Left kidney (tissue), 2 donors: Measurements from ENCODE around the gene MORN5. TPM values are rescaled to one million over a fixed set of nuclear protein-coding genes. Genes with fewer than 3 reads are reported as not detected.

Experiments
- DNase-seq: peaks from one replicate; pipeline ENCODE4 v3.0.0-alpha.2; 2013
- polyA plus RNA-seq: library from polyadenylated mRNA; unstranded; fragments of 120-200 nt; gene quantifications from one replicate; pipeline ENCODE4 v1.2.1, GENCODE V29; 2013; ENCODE audit not compliant: insufficient read length

MORN5 gene
- polyA plus RNA-seq, 1 donor, result 1.9 TPM

DNA sequence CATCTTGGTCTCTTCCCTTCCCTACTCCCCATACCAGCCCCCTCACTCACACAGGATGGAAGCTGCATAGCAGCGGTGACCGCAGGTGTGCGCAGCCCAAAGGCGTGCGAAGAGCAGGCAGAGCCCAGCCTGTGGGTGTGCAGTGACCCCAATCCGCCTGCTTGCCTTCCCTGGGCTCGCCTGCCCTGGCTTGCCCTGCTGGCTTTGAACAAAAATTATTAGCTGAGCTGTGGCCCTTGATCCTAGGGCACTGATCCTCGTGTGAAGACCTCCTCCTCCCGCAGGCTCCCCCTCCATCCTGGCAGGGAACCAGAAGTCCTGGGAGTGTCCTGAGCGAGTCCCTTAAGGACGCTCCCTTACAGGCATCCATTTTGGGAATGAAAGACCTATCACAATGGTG lies 31.9 kb downstream of the MORN5 start:
- peak; percentile 22 for DNase-seq

DNA sequence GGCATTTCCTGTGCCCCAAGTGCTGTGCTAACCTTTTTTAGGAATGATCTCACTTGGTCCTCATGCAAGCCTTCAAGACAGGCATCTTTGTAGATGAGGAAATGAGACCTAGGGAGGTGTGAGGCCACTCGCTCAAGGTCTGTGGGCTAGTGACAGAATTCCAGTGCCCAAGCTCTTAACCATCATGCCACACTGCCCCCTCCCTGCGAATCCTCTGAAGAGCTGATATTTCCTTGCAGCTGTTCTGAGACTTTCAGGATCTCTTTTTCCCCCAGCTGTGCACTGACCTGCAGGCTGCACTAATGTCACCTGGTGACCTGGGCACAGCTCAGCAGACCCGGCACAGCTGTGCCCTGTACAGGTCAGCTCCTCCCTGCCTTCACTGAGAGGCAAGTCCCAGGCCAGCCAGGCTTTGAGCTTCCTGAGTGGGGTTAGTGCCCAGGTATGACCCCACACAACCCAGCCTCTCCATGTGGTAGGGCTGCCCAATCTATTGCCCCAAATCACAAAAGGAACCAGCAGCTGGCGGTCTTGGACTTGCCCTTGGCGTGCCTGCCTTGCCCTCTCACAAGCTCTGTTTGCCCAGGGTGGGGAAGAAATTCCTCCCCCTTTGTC lies 32.7 kb downstream of the MORN5 start:
- DNase-seq, result no peak

DNA sequence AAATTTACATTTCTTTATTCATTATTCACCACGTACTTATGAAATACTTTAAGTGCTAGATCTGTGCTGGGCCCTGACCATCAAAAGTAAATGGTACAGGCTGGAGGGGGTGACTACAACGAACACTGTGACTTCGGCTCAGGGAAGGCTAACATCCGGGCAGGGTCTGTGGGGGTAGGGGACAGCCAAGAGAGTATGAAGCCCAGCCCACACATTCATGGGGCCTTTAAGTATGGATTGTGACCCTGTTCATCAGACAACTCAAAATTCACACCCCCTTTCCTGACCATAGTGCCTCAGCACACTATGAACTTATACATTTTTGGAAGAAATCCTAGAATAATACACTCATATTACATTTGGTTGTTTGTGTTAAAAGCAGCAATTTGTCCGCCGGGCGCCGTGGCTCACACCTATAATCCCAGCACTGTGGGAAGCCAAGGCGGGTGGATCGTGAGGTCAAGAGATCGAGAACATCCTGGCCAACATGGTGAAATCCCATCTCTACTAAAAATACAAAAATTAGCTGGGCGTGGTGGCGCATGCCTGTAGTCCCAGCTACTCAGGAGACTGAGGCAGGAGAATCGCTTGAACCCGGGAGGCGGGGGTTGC lies 33.3 kb downstream of the MORN5 start:
- no peak for DNase-seq

DNA sequence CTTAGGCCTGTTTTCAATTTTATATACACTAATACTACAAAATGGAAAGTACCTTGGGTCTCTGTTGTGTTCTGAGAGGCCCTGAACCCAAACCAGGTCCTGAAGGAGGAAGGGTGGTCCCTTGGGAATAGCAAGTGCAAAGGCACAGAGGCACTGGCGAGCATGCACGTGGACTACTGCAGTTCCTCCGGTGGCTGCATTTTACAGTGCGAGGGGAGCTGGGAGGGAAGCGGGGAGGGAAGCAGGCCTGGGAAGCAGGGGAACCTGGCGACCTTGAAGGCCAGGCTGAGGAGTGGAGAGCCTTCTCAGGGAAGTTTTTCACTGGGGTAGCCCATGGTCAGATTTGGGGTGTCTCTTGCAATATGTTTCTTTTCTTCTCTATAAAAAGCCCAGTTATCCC lies 33.9 kb downstream of the MORN5 start:
- no peak for DNase-seq

DNA sequence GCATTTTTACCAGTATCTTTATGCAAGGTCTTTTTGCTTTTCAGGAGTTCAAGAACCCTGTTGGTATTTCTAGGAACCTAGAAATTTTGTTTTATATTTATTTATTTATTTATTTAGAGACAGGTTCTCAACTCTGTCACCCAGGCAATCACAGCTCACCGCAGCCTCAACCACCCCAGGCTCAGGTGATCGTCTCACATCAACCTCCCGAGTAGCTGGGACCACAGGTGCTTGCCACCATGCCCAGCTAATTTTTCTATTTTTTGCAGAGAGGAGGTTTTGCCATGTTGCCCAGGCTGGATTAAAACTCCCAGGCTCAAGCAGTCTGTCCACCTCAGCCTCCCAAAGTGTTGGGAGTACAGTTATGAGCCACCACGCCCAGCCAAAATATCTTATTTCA lies 36.2 kb downstream of the MORN5 start:
- no peak for DNase-seq

DNA sequence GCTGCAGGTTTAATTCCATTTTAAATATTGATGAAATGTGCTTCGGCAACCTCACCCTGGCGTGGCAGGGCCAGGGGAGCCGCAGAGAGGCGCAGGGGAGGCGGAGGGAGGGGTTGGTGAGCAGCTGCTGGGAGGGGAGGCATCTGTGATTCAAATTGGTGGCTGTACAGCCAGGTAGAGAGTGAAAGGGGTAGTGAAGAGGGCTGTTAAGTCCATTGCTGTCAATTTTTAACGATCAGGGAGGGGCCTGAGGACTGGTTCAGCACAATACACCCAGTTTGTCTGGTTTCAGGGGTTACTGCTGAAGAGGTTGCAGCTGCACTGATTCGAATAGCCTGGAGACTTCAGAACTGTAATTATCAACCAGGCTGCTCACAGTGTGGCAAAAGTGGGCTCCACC lies 37.7 kb downstream of the MORN5 start:
- DNase-seq, result no peak

DNA sequence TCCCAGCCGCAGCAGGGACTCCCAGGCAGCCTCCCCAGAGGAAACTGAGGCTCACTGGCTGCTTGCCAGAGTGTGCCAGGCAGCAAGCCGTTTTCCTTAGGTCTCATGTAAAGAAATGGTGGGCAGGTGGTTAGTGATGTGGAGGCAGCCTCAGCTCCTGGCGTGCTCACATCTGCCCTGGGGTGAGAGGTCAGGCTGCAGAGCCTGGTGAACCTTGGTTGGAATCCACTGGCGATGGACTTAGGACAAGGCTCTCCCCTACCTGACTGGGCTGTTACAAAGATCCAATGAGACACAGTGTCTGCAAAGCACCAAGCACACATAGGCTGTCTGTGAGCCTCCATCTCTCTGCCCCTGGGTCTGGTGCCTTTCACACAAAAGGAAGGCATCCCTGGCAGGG lies 38.2 kb downstream of the MORN5 start:
- DNase-seq, result no peak

DNA sequence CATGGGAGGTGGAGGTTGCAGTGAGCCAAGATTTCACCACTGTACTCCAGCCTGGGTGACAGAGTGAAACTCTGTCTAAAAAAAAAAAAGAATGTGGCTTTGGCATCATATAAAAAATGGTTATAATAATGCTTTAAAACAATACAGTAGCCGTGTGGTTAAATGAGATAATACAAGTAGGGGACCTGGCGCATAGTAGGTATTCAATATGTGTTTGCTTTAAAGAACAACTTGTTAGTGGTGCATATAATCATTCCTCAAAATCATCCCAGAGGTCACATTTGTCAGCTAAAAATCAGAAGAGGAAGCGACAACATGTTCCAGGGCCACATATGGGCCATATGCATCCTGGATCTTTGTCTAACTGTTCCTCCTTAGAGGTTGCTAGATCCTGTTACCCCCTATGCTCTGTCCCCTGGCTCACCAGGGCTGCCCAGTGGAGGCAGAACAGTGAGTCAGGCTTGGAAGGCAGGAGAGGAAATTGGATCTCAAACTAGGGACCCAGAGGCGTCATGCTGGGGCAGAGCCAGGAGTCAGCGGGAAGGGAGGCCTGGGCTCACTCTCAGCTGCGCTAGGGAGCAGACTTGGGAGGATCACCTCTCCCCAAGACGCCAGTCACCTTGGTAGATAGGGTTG lies 41.4 kb downstream of the MORN5 start:
- DNase-seq, result no peak

DNA sequence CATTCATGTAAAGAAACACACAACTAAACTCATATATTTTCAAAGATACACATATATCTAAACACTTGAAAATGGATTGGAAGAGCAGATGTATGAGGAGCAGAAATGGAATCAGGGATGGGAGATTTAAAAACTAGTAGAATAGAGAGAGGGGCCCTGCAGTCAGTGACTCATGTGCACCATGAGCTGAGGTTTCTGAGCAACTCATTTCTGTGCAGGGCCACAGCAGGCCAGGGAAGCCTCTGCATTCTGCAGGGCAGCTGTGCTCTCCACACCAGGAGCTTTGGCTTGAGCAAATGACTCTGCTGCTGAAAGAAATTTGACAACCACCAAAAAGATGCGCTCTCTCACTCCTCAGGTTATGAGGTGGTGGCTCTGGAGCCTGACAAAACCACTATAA lies 41.9 kb downstream of the MORN5 start:
- DNase-seq, result no peak

DNA sequence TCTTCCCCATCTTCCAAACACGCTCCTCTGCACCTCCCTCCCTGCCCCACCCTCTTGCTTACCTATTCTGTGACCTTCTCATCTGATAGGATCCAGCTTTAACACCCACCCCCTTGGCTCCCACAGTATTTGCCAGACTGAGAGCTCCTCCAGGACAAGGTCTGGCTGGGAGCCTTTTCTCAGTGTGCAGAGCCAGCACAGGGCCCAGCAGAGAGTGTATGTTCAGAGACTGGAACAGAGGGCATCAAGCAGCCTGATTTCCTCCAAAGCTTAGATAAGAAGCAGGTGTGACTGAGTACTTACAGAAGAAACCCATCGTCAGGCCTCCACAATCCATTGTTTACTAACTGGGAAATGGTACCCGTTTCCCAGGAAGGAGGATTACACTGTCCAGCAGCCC lies 42.4 kb downstream of the MORN5 start:
- no peak for DNase-seq

DNA sequence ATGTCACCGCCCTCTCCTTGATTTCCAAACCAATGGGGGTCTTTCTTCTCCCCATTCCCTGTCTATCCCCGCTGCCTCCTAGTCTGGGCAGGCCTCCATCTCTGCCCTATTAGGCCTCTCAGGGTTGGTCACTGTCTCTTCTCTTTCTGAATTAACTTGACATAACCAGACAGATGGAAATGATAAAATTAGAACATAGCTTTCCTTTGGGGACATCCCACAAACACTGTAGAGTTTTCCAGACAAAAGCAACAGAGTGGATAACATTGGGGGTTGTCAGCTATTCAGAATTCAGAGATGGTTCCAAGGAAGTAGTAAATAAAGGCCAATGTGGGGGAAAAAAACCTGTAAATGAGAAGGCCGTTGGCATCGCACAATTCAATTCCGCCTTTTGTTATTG lies 44.3 kb downstream of the MORN5 start:
- no peak for DNase-seq

DNA sequence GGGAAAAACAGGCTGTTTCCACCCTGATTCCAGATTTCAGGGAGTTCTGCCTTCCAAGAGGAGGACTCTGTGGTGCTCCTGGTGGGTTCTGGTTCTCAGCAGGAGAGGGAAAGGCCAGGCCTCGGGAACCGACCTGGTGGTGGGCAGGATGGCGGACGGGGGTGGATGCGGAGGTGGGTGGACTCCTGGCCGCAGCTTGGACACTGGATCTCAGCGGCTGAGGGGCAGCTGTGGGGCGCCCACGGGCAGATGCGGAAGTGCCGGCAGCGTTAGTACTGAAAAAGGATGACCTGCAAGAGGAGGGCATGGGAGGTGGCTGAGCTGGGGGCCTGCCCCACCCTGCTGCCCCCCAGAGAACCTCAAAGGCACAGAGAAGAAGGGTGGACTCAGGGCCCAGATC lies 44.8 kb downstream of the MORN5 start:
- DNase-seq, result no peak

DNA sequence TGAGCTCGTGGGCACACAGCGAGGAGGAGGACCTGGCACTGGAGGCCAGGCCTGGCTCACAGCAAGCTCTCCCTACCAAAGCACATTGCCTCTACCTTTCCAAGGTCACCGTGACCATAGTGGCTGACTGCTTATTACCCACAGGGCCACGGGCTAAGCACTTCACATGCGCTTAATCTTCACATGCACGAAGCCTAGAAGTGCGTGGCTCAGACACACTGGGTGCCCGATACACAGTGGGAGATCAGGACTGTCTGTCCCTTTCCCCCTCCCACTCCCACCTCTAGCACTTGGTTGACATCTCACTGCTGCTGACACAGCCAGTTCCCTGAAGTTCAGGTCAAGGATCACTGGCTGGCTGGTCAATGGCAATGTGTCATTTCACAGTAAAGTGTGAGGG lies 45.5 kb downstream of the MORN5 start:
- no peak for DNase-seq

DNA sequence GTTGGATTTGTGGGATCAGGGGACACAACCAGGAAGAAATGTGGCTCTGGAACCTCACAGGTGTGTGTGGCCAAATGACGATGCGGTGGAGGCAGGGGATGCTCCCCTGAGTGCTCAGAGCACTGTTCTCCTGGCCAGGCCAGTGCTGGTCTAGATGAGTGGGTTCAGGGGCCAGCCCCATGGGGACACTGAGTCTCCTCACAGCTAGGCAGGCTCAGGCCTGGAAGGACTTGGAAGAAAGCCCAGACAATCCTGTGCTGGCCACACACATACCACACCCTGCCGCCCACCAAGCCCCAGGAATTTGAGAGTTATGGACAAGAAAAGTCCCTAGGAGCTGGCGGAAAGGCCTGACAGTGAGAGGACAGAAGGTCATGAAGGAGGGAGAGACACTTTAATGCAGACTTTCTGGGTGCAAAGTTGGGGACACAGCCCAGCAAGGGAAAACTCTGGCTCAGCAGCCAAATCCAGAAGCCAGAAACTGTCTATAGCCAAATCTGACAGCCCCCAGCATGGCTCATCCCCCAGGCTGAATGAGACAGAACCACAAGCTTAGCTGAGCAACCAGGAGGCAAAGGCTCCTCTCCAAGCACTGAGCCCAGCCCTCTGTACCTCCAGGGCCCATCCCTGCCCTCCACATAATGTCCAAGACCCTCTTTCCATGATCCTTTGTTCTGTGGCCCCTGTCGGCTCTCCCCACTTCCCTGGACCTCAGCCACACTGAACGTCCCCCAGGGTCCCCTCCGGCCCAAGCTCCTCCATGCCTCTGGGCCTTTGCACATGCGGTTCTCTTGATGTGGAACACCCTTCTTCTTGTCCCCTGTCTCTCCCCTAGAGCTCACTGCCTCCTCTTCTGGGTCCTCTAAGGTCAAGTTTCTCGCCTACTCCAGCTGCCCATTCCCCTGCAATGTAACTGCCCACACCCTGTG lies 46.7 kb downstream of the MORN5 start:
- DNase-seq, result no peak

DNA sequence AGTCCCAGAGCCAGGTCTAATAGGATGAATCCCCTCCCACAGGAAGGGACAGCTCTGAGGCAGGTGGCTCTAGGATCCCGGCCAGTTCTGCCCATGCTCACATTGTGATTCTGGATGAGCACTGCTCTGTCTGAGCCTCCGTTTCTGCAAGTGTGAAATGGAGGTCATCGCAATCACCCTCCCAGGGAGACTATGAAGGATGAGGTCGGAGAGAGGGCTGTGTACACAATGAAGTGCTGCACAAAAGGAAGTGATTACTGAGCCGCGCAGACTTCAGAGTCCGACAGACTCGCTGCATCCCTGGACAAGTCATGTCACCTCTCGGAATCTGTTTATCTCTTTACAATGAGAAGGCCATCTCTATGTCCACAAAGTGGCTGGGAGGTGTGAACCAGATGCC lies 47.4 kb downstream of the MORN5 start:
- no peak for DNase-seq

DNA sequence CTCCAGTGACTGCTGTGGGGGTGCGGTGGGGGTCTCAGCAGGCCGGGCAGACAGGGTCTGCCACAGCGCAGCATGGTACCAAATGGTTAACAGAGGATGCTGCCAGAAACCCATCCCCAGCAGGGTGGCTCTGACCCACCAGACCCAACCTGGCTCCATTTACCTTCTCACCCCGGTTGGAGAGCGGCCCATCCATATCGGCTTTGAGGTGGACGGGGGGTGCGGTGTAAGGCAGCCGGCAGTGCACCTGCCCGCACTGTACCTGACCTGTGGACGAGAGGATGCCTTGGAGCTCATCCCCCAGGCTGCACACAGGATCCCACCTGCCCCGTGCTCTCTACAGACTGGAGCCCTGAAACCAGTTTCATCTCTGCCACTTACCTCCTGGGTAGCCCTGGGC lies 49.7 kb downstream of the MORN5 start:
- no peak for DNase-seq

DNA sequence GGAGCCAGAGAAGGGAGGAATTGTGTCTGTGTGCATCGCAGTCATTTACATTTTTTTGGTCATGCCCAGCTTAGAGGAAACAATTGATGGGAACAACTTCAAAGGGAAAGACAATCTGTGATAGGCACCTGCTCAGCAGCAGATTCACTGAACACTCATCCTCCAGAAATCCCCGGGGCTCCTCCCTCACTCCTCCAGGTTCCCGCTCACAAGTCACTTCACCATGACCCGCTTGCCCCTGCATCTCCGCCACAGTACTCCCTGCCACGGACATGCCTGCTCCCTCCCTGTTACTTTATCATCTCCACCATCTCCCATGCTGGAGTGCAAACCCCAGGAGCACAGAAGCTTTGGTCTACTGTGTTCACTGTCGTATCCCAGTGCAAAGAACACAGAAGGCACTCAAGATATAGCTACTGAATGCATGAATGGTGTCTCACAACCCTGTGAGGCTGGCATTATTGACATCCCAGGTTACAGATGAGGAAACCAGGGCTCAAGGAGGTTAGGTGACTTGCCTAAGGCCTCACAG lies 52.8 kb downstream of the MORN5 start:
- DNase-seq, result no peak

DNA sequence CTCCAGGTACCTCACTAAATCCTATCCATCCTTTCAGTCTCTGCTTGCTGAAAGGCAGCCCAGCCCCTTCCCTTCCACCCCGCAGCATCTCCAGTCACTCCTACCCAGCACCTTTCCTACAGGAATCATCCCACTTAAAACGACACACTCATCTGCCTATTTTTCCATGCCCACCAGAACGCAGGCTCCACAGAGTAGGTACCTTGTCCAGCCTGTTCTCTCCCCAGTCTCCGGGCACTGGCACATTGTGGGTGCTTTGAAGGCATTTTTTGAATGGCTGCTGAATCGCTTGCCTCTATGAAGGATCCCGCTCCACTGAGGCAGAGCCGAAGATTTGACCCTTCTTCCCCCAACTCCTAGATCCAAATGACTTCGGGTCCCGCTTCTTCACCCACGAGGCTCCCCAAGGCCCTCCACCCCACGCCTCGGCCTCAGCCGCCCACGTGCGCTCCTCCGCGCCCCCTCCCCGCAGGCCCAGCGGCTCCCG lies 53.4 kb downstream of the MORN5 start:
- DNase-seq, result no peak

DNA sequence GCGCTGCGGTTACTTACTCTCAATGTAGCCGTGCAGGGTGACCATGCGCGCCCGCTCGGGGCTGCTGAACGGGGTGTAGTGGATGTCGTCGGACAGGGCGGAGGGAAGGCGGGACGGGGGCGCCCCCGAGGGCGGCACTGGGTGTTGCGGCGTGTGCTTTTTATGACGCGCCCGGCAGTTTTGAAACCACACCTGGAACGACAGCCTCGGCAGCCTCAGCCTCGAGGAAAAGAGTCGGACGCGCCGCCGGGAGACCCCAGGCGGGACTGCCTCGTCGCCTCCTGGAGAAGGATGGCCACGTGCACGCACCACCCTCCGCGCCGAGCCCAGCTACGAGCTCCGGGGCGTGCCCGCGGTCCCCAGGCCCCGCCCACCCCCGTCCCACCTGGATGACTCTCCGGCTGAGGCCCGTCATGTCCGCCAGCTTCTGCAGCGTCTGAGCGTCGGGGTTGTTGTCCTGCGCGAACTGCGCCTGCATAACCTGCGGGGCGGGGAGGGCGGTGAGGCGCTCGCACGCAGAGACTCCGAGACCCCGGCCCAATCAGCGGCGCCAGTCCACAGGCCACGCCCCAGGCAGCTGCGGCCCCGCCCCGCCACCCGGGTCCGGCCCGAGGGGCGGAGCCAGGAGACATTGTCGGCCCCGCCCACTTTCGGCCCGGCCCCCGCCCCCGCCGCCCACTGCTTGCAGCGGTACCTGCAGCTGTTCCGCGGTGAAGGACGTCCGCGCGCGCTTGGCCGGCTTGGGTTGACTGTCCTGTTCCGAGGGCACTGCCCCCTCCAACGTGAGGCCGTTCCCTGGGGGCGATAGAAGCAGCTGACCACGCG lies 54.1 kb downstream of the MORN5 start:
- DNase-seq, result no peak

DNA sequence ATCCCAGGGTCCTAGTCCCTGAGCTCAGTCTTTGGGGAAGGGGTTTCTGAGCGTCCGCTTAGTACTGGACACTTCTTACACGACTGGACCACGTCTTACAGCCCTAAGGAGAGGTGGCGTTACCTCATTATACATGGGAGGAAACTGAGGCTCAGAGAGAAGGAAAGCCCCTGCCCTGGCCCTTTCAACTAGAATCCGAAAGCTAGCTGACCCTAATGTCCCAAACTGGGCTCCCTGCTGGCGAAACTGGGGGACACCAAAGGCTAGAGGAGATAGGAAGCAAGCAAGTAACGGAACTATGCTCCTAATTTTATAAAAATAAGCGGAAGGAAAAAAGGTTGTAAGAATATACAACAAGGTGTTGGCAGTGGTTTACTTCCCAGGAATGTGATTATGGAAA lies 54.8 kb downstream of the MORN5 start:
- DNase-seq, result no peak

DNA sequence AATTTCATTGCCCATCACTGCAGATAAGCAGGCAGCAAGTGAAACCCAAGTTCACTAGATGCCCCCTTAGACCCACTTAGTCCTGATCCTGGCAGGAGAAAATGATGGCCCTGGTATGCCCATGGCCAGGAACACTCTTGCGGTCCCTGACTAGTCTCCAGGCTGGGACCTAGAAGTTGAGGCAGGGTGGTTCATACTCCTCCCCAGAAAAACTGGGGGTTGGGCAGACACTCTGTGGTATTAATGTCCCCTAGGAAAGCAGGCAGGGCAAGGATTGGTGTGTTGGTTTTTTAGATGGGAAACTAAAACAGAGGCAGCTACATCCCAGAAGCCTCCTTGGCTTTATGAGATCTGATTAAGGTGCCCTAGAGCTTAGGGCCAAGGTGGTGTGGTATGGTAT lies 56.0 kb downstream of the MORN5 start:
- no peak for DNase-seq
